Right lobe of liver (tissue), 4 donors: ENCODE data around the gene OXTR.

Source experiments
- POLR2A ChIP-seq: fragments of 450-650 bp; IDR thresholded peaks from one replicate; pipeline ENCODE4 v1.6.1; 2017; ENCODE audit warnings: antibody characterized with exemption, mild to moderate bottlenecking
- TF ChIP-seq, protein P1 (sequence below), 4 donors: fragments of 200-600 bp in 3 of 4; fragments of 450-650 bp in 1 of 4; IDR thresholded peaks; one replicate each; pipeline versions ENCODE4 v1.5.1 to v1.8.0; 2016 to 2022; ENCODE audit warnings: antibody characterized with exemption in 4 of 4, mild to moderate bottlenecking in 2 of 4
- donor health status: DM: no; HTN: no; CAD: no.
- donor health status: DM: no; HTN: no; CAD: no.
- donor health status: DM: no; HTN: yes; CAD: no.

DNA sequence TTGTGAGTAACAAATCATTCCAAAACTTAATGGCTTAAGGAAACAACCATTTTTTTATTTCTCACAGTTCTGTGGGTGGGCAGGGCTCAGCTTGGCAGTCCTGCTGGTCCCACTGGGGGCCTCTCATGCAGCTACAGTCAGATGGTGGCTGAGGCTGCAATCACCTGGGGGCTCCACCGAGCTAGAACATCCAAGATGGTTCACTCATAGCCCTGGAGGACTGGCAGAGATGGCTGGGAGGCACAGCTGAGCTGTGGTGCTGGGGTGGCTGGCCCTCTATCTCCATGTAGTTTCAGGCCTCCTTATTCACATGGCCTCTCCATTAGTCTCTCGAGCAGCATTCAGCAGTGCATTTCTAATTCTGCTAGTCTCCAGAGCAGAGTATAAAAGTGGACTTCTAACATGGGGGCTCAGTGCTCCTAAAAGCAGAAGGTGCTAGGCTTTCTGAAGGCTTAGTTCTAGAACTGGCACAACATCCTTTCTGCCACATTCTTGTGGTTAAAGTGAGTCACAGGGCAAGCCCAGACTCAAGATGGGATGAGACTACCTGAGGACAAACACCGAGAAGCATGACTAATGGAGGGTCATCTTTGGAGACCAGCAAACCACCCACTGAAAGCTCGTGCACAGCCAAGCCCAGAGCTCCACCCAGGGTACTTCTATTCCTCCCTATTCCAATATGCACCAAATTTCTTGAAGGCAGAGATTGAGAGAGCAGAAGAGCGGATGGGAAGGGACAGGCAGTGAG, 29.5 kb downstream of the OXTR start:
- TF ChIP-seq, protein P1, sequence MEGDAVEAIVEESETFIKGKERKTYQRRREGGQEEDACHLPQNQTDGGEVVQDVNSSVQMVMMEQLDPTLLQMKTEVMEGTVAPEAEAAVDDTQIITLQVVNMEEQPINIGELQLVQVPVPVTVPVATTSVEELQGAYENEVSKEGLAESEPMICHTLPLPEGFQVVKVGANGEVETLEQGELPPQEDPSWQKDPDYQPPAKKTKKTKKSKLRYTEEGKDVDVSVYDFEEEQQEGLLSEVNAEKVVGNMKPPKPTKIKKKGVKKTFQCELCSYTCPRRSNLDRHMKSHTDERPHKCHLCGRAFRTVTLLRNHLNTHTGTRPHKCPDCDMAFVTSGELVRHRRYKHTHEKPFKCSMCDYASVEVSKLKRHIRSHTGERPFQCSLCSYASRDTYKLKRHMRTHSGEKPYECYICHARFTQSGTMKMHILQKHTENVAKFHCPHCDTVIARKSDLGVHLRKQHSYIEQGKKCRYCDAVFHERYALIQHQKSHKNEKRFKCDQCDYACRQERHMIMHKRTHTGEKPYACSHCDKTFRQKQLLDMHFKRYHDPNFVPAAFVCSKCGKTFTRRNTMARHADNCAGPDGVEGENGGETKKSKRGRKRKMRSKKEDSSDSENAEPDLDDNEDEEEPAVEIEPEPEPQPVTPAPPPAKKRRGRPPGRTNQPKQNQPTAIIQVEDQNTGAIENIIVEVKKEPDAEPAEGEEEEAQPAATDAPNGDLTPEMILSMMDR (IDR thresholded peaks at IDR 0.05) = no peak
- TF ChIP-seq POLR2A = no peak
